Measurements from ENCODE around the gene COL4A5.
A peak's percentile ranks its signal among the peaks of the same experiment; 100 is the strongest.
"Not testable (repeated sequence)": the region's sequence is repeated elsewhere in the genome, so short reads cannot be mapped to it uniquely, and the experiment has no call there.

The COL4A5 gene

GRCh38 chrX:108456971-108457477 lies 17.4 kb downstream of the COL4A5 start:
- no peak for DNase-seq (ENCODE audit: low read depth in 3 of 3)

- no peak for DNase-seq (ENCODE audit: low read depth in 3 of 3)
Observed at GRCh38 chrX:108464604-108465003, 25.0 kb downstream of the COL4A5 start.

- no peak for DNase-seq (ENCODE audit: low read depth in 3 of 3)
Observed at GRCh38 chrX:108468486-108468885, 28.8 kb downstream of the COL4A5 start.

- no peak for DNase-seq (ENCODE audit: low read depth in 3 of 3)
Observed at GRCh38 chrX:108473979-108474378, 34.3 kb downstream of the COL4A5 start.

- not testable (repeated sequence) for DNase-seq (ENCODE audit: low read depth in 3 of 3)
Observed at GRCh38 chrX:108481528-108481927, 41.9 kb downstream of the COL4A5 start.

GRCh38 chrX:108484251-108484650 lies 44.6 kb downstream of the COL4A5 start:
- no peak for DNase-seq (ENCODE audit: low read depth in 3 of 3)

GRCh38 chrX:108485960-108486359 lies 46.3 kb downstream of the COL4A5 start:
- no peak for DNase-seq (ENCODE audit: low read depth in 3 of 3)

GRCh38 chrX:108494406-108495090 lies 54.9 kb downstream of the COL4A5 start:
- DNase-seq (ENCODE audit: low read depth in 3 of 3) = no peak

GRCh38 chrX:108511721-108512120 lies 72.1 kb downstream of the COL4A5 start:
- no peak for DNase-seq (ENCODE audit: low read depth in 3 of 3)

GRCh38 chrX:108516184-108516583 lies 76.5 kb downstream of the COL4A5 start:
- no peak for DNase-seq (ENCODE audit: low read depth in 3 of 3)

GRCh38 chrX:108527724-108528123 lies 88.1 kb downstream of the COL4A5 start:
- DNase-seq (ENCODE audit: low read depth in 3 of 3) = no peak

- peak in 1 of 3 donors; percentile 6 for DNase-seq (ENCODE audit: low read depth in 3 of 3)
Observed at GRCh38 chrX:108537005-108537404, 97.4 kb downstream of the COL4A5 start.

GRCh38 chrX:108541286-108541685 lies 101.6 kb downstream of the COL4A5 start:
- DNase-seq (ENCODE audit: low read depth in 3 of 3) = no peak

- no peak for DNase-seq (ENCODE audit: low read depth in 3 of 3)
Observed at GRCh38 chrX:108557580-108557979, 117.9 kb downstream of the COL4A5 start.

GRCh38 chrX:108558217-108558616 lies 118.6 kb downstream of the COL4A5 start:
- no peak for DNase-seq (ENCODE audit: low read depth in 3 of 3)

GRCh38 chrX:108573136-108573535 lies 133.5 kb downstream of the COL4A5 start:
- DNase-seq (ENCODE audit: low read depth in 3 of 3) = no peak

GRCh38 chrX:108582151-108582550 lies 142.5 kb downstream of the COL4A5 start:
- no peak for DNase-seq (ENCODE audit: low read depth in 3 of 3)

GRCh38 chrX:108584617-108585211 lies 145.1 kb downstream of the COL4A5 start:
- DNase-seq (ENCODE audit: low read depth in 3 of 3) = no peak

GRCh38 chrX:108590496-108590895 lies 150.9 kb downstream of the COL4A5 start:
- no peak for DNase-seq (ENCODE audit: low read depth in 3 of 3)

- DNase-seq (ENCODE audit: low read depth in 3 of 3) = no peak
Observed at GRCh38 chrX:108601276-108601675, 161.6 kb downstream of the COL4A5 start.

- no peak for DNase-seq (ENCODE audit: low read depth in 3 of 3)
Observed at GRCh38 chrX:108610141-108610540, 170.5 kb downstream of the COL4A5 start.

- DNase-seq (ENCODE audit: low read depth in 3 of 3) = no peak
Observed at GRCh38 chrX:108614616-108615015, 175.0 kb downstream of the COL4A5 start.

- DNase-seq (ENCODE audit: low read depth in 3 of 3) = no peak
Observed at GRCh38 chrX:108640817-108641216, 201.2 kb downstream of the COL4A5 start.
